GM18505 (cell line): ENCODE results near the gene IL1RAP.
"Not testable (repeated sequence)": the region's sequence is repeated elsewhere in the genome, so short reads cannot be mapped to it uniquely, and the experiment has no call there.

ENCODE experiments used
- ATAC-seq: cut with Tn5 transposase; IDR thresholded peaks from one replicate; pipeline ENCODE4 v1.9.1; 2021; ENCODE audit not compliant: unreplicated experiment
- POLR2A ChIP-seq: IDR thresholded peaks from 4 replicates; pipeline ENCODE4 v1.6.1; 2011; ENCODE audit warnings: borderline replicate concordance; ENCODE audit not compliant: insufficient read depth, insufficient read length; ENCODE audit errors: extremely low read depth

IL1RAP gene, protein sequence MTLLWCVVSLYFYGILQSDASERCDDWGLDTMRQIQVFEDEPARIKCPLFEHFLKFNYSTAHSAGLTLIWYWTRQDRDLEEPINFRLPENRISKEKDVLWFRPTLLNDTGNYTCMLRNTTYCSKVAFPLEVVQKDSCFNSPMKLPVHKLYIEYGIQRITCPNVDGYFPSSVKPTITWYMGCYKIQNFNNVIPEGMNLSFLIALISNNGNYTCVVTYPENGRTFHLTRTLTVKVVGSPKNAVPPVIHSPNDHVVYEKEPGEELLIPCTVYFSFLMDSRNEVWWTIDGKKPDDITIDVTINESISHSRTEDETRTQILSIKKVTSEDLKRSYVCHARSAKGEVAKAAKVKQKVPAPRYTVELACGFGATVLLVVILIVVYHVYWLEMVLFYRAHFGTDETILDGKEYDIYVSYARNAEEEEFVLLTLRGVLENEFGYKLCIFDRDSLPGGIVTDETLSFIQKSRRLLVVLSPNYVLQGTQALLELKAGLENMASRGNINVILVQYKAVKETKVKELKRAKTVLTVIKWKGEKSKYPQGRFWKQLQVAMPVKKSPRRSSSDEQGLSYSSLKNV

DNA sequence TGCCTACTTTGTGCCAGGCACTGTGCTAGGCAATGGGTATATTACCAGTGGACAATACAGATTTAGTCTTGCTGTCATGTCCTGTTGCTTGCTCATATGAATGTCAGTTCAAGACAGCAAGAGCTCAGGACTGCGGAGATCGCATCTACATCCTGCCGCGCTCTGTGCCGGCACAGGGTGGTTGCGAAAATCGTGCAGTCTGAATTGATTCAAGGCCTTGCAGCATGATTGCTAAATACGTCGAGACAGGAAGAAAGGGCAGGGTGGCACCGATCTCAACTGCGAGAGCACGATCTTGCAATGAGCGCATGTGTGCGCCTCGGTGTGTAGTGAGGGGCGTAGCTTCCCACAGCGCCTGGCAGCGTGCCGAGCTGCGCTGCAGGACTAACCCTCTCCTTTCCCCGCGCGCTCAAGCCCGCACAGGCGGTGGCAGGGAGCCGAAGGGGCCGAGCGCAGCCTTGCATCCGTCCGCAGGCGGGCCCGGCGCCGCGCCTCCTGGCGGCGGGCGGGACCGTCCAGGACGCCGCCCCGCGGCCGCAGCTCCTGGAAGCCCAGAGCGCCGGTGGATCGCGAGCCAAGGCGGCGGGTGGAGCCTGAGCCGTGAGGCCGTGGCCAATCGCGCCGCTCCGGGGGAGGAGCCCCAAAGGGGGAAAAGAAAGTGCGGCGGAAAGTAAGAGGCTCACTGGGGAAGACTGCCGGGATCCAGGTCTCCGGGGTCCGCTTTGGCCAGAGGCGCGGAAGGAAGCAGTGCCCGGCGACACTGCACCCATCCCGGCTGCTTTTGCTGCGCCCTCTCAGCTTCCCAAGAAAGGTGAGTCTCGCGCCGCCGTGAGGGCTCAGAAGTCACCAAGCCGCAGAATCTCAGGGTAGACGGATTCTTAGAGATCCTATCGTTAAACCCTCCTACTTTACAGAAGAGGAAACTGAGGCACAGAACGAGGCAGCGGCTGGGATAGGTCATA lies at the start of gene IL1RAP:
IL1RAP (plus strand) TSS at position 677 of the 962 bp plus-strand sequence. CDS start 50,205 bp downstream, outside the sequence.
- TF ChIP-seq POLR2A, result no peak

GRCh38 chr3:190467922-190468321 lies 46.0 kb upstream of the IL1RAP start:
- no peak for ATAC-seq
- no peak for TF ChIP-seq POLR2A

More for the DNA sequence above, at the start of gene IL1RAP:
- ATAC-seq, result peak; percentile 99

DNA sequence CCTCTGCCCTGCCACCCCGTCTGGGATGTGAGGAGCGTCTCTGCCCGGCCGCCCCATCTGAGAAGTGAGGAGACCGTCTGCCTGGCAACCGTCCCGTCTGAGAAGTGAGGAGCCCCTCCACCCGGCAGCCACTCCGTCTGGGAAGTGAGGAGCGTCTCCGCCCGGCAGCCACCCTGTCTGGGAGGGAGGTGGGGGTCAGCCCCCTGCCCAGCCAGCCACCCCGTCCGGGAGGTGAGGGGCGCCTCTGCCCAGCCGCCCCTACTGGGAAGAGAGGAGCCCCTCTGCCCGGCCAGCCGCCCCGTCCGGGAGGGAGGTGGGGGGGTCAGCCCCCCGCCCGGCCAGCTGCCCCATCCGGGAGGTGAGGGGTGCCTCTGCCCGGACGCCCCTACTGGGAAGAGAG lies 40.6 kb upstream of the IL1RAP start:
- not testable (repeated sequence) for ATAC-seq

DNA sequence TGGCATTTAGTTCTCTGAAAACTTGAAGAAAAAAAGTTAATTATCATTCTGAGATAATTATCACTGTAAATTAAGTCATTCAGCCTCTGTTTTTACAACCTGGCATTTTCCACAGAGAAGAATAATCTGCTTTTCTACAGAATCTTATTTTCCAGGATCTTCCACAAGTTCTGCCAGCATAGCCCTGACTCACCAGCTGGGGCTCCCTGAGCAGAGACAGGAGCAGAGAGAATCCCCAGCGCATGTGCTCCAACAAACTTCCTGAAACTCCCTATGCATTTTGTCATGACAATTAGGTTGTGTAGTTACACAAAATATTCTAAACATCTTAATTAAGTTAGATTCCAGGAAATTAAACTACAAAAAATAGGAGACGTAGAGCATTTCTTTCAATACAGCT lies 32.1 kb upstream of the IL1RAP start:
- no peak for TF ChIP-seq POLR2A
- no peak for ATAC-seq

- ATAC-seq, result no peak
- TF ChIP-seq POLR2A, result no peak
Measured at GRCh38 chr3:190485830-190486532, 27.9 kb upstream of the IL1RAP start.

GRCh38 chr3:190486533-190486864 lies 27.4 kb upstream of the IL1RAP start:
- TF ChIP-seq POLR2A, result no peak
- no peak for ATAC-seq

- no peak for TF ChIP-seq POLR2A
- ATAC-seq, result no peak
Measured at GRCh38 chr3:190486908-190487607, 26.8 kb upstream of the IL1RAP start.

GRCh38 chr3:190491533-190492054 lies 22.3 kb upstream of the IL1RAP start:
- no peak for TF ChIP-seq POLR2A
- no peak for ATAC-seq

- TF ChIP-seq POLR2A, result no peak
- ATAC-seq, result no peak
Measured at GRCh38 chr3:190492129-190492528, 21.8 kb upstream of the IL1RAP start.

- no peak for TF ChIP-seq POLR2A
- ATAC-seq, result no peak
Measured at GRCh38 chr3:190492966-190493365, 20.9 kb upstream of the IL1RAP start.

- TF ChIP-seq POLR2A, result no peak
- ATAC-seq, result no peak
Measured at GRCh38 chr3:190494907-190495306, 19.0 kb upstream of the IL1RAP start.

DNA sequence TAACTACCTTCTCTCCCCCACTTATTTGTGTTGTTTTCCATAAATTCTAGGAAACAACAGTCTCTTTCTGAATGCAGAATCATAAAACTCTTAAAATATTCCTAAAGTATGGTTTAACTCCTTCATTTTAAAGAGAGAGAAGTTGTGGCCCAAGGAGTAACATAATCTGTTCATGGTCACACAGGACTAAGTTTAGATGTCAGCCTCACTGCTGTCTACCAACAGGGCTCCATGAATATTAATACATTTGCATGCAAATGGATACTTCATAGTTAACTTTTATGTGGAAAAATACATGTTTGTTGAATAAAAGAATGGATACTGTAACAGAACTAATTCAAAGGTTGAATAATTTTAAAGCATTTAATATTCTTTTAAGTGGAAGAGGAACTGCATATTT lies 18.5 kb upstream of the IL1RAP start:
- no peak for ATAC-seq
- no peak for TF ChIP-seq POLR2A

GRCh38 chr3:190495796-190496195 lies 18.1 kb upstream of the IL1RAP start:
- TF ChIP-seq POLR2A, result no peak
- no peak for ATAC-seq

DNA sequence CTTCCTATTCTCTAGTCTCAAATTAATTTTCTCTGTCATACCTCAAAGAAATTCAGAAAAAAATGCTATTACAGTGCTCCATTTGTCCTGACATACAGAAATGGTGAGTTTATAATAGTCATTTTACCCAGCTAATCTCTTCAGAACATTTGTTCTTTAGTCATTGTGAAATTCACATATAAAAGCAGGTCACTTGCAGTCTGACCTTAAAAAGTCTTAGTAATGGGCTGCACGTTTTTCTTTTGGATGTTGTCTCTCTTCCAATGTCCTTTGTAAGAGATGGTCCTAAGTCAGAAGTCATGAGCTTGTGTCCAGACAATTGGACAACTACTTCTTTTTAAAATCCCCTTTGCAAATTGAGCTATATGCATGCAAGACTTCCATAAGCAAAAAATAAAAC lies 17.0 kb upstream of the IL1RAP start:
- no peak for ATAC-seq
- no peak for TF ChIP-seq POLR2A
